GM18526 (cell line): ENCODE data around the gene MARCHF6.

ENCODE experiments used
- POLR2A ChIP-seq: IDR thresholded peaks from 3 replicates; pipeline ENCODE4 v1.6.1; 2011; ENCODE audit not compliant: insufficient read length; ENCODE audit errors: extremely low read depth

The MARCHF6 gene

DNA sequence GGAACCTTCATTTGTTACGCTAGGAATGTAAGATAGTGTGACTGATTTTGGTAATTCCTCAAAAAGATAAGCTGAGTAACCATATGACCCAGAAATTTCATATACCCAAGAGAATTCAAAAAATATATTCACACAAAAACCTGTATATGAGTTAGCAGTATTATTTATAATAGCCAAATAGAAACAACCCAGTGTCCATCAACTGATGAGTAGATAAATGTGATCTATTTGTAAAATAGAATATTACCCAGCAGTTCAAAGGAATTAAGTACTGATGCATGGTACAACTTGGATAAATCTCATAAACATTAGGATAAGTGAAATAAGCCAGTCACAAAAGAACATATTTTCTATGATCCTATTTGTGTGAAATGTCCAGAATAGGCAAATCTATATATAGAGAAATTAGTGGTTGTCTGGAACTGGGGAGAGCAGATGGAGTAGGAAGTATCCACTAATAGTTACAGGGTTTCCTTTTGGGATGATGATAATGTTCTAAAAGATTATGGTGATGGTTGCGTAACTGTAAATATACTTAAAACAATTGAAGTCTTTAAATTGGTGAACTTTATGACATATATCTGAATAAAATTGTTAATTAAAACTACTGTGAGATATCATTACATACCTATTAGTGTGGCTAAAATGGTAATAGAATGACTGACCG is 10.2 kb downstream of the MARCHF6 start:
- no peak for TF ChIP-seq POLR2A

DNA sequence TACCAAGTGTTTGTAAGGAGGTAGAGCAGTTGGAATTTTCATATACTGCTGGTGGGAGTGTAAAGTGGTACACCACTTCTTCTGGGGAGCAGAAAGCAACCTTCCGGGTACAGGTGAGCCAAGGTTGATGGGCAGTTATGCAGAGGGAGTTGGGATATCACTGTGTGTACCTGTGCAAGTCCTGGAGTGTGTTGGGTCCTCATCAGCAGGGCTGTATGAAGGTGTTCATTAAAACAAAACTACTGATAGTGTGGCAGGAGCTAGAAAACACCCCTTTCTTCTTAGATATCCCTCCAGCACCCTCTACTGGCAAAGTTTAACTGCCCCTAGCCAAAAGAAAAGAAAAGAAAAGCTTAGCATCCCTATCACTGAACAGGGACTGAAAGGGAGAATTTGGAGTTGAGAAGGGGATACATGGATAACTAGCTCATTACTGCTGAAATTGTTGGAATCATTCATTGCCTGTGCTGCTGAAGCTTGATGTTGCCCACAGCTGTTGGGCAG is 10.7 kb downstream of the MARCHF6 start:
- no peak for TF ChIP-seq POLR2A

DNA sequence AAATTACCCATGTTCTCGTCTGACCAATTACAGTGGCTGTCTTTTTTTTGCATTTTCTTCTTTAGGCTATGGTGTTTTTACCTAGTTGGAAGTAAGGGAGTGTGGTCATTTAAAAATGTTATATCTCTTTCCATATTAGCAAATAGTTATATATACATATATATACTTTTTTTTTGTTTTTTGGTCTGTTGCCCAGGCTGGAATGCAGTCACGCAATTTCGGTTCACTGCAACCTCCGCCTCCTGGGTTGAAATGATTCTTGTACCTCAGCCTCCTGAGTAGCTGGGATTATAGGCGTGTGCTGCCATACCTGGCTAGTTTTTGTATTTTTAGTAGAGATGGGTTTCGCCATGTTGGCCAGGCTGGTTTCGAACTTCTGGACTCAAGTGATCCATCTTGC is 12.3 kb downstream of the MARCHF6 start:
- TF ChIP-seq POLR2A, result no peak

DNA sequence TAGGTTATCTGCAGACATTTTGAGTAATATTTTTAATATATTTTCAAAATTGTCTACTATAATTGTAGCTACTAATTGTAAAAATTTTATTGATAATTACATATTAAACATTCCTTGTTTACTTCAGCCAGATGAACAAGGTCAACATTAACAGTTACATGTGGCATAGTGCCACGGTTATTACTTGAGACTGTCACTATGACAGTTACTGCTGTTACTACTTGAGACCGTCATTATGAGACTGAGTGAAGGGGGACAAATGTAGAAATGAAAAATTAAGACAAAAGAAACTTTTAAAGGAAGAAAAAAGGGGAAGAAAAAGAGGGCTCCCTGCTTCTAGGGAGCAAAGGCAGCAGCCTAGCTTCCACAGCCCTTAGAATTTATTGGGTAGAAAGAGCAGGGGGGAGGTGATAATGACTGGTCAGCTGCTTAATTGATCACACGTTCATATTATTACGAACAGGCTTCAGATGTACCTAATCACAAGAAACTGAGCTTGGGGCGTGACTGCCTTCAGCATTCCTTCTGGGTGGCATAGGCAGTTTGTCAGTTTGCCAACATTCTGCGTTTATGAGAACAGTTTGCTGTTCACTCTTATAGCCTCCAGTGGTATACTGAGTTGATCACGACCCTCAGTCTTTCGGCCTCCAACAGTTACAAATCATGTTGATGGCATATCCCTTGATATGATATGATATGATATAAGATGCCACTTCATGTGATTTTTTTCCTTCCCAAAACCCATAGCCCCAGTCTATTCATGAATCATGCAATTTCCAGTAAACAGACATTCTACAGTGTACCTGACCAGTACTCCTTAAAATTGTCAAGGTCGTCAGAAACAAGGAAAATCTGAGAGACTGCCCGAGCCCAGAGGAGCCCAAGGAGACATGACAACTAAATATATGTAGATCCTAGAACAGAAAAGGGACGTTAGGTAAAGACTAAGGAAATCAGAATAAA is 13.1 kb downstream of the MARCHF6 start:
- TF ChIP-seq POLR2A, result no peak

DNA sequence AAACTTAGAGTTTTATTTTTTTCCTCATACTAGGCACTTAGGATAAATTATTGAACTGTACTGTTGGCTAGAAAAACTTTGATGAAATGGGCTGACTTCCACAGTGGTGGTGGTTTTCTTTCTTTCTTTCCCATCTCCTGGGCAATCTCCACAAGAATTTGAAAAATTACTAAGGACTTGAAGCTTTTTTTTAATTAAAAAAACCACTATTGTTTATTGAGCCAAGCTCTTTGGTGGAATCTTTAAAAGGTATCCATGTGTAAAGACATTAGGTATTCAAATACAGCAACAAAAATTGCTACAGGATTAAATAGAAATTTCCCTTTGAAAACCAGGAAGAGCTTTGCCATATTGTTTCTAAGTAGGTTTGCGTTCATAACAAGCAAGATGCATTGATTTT is 14.1 kb downstream of the MARCHF6 start:
- TF ChIP-seq POLR2A, result no peak

DNA sequence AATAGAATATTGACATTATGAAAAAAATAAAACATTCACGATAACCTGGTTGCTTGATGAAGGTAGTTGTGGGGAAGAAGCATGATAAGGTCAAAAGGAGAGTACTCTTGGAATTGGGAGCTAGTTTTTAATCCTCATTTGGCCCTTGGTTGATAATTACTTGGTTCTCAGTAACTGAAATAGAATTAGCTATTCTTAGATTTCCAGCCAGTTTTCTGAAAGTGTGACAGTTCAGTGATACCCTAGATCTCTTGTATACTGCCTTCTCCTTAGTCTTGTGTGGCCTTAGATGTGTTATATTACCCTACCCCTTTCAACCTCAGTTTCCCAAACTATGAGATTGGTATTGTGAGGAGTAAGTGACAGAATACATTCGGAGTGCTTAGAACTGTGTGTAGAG is 17.4 kb downstream of the MARCHF6 start:
- TF ChIP-seq POLR2A, result no peak

DNA sequence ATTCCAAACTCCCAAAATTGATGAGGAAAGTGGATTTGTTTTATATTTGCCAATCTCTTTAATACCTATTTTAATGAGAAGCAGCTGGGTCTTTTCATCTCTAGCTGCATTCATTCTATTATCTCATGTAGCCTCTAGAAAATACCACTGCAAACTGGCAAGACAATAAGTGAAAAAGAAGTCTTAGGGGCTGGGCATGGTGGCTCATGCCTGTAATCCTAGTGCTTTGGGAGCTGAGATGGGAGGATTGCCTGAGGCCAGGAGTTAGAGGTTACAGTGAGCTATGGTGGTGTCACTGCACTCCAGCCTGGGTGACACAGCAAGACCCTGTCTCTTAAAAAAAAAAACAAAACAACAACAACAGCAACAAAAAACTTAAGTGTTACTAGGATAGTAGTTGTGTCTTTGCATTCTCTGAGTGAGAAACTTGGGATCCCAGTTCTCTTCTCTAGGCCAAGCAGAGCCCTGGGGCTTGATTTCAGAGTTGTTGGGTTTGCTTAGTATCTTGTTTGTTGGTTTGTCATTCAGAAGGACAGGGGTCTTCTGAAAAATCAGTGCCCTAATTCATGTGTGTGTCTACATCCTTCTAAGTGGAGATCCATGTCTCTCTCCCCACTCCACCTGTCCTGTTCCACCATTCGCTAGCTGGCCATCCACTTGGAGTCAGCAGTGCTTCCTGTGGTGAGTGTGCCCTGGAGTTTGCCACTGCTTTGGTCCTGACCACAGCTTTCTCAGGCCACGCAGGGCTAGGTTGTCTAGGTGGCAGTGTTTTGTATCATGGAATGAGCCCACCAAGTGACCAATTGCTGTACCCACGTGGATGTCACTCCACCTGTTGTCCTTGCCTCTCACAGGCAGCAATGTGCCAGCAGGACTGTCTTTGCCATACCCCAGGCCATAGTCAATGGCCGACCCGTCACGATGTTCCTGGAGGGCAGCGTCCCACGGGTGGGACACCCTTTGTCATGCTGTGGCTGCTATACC is 19.5 kb downstream of the MARCHF6 start:
- no peak for TF ChIP-seq POLR2A

DNA sequence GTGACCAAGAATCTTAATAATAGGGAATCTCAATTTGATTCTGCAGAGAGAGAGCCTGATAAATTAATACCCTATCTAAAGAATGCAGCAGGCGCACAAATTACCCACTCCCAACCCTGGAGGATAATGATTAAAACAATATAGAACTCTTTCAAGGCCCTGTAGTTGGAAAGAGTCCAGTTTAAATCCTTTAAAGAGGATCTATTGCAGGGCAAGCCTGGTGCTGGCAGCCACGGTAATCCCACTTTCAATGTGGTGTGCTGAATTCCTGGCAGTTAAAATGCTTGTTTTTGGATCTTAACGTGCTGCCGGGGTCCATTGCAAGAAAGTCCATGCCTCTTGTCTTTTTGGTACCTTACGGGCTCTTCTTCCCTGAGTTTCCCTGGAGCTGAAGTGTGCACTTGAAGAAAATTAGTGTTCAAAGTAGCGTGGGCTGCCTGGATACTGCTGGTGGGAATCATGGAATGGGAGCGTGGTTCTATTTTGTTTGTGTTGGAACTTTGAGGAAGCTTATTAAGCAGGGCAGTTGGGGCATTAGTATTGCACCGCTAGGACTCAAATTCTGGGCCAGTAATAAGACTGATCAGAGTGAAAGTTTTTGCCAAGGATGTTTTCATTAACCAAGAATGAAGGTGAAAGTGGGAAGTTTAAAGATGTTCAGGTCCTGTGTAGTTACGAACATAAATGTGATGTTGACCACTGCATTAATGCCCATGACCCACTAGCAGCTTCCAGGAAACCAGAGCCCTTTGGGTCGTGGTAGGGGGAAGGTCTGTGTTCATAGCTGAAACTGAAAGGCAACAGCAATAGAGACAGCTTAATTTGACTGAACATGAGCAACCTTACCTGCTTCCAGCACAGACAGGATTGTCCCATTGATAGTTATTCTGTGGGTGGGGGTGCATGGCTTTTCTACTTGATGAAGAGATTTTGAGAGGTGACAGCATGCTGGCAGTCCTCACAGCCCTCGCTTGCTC is 20.8 kb downstream of the MARCHF6 start:
- no peak for TF ChIP-seq POLR2A

DNA sequence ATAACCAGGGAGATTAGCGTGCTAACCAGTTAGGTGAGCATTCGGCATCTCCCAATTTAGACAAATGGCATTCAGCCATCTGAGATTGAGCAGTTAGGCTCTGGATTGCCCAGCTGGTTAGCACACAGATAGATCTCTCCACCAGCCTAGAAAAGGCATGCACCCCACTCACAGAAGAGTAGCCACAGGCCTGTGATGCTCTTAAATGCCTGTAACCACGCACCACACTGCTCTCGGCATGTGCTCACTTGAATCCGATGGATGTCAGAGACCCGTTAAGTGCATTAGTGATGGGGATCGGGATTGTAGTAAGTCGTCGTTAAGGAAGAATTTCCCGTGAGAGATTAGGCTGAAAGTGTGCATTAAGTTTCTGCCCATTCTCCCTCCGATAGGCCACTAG is 23.0 kb downstream of the MARCHF6 start:
- no peak for TF ChIP-seq POLR2A

DNA sequence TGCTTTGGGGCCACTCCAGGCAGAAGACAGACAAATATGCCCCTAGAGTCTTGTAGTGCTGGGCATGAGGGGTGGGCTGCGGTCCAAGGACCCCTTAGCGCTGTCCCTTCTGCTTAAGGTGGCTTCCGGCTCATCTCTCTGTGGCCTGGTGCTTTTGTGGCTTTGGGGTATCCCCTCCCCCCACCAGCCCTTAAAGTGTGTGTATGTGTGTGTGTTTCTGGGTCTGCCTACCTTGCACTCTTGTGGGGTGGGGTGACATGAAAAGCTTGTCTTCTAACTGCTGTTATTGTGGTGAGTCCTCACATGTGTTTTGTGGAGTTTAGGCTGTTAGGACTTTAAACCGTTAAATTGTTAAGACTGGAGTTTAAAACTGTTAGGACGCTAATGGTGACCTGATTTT is 23.6 kb downstream of the MARCHF6 start:
- no peak for TF ChIP-seq POLR2A

DNA sequence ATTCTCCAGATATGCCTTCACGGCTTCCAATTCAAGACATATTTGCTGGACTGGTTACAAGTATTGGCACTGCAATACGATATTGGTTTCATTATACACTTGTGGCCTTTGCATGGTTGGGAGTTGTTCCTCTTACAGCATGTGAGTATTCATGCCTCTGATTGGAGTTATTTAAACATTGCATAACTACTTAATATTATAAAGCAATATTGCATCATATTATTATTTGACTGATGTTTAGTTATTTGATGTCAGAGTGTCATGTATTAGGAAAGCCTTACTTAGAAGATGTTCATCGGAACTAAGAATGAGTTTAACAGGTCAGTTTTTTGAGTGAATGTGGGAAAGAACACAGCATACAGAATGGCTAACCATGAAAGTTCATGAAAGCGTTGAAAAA is 28.3 kb downstream of the MARCHF6 start:
- TF ChIP-seq POLR2A, result no peak

DNA sequence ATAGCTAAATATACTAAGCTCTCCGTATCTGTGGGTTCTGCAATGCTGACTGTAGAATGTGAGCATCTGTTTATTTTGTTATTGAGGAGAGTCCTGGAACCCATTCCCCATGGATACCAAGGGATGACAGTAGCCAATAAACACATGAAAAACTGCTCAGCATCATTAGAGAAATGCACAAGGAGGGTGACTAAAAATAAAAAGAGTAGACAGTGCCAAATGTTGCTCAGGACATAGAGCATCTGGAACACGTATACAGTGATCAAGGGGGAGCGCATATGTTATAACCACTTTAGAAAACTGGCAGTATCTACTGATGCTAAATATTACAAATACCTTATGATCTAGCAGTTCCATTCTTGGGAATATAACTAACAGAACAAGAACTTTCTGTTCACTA is 31.0 kb downstream of the MARCHF6 start:
- TF ChIP-seq POLR2A, result no peak

DNA sequence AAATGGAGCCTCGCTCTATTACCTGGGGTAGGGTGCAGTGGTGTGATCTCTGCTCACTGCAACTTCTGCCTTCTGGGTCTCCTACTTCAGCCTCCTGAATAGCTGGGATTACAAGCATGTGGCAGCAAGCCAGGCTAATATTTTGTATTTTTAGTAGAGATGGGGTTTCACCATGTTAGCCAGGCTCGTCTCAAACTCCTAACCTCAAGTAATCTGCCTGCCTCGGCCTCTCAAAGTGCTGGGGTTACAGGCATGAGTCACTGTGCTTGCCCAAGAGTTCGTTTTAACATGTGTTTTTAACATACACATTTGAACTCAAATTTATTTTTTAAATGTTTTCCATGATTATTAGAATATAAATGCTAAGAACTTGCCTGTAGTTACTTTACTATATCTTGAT is 34.2 kb downstream of the MARCHF6 start:
- no peak for TF ChIP-seq POLR2A

DNA sequence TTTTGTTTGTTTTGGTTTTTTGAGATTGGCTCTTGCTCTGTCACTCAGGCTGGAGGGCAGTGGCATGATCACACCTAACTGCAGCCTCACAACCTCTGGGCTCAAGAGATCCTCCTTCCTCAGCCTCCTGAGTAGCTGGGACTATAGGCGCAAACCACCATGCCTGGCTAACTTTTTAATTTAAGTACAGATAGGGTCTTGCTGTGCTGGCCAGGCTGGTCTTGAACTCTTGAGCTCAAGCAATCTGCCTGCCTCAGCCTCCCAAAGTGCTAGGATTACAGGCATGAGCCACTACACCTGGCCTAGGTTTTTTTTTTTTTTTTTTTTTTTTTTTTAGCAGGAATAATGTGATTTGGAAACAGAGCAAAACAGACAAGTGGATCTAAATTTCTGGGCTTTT is 37.6 kb downstream of the MARCHF6 start:
- TF ChIP-seq POLR2A, result no peak
